HepG2 (cell line): ENCODE measurements around the gene SPAG6. TPM values are rescaled to one million over a fixed set of nuclear protein-coding genes. Genes with fewer than 3 reads are reported as not detected.

Source experiments
- ATAC-seq: fragments of 200-7000 bp; cut with Tn5 transposase; 3 replicates; pipeline ENCODE4 v1.9.1; 2020; ENCODE audit warnings: mild to moderate bottlenecking, moderate library complexity
- BruUV-seq: library from RNA; stranded (reverse); fragments of 400-500 nt; replicated peaks from 2 replicates; lab custom pipeline; 2021; lab: Mats Ljungman, UMichigan
- CTCF ChIA-PET: fragments of 300-600 bp; formaldehyde crosslinking; extraction: SDS; loops from one replicate; lab custom pipeline; 2021; ENCODE audit warnings: low total read pairs, inconsistent platforms, low intra/inter-chr PET ratio; lab: Yijun Ruan, JAX
- POLR2A ChIA-PET: fragments of 350-600 bp; sonication (Branson Sonifier 250); formaldehyde crosslinking; loops from one replicate; lab custom pipeline; 2020; ENCODE audit warnings: antibody characterized with exemption, inconsistent platforms; lab: Yijun Ruan, JAX
- DNase-seq: peaks from one replicate; pipeline ENCODE4 v3.0.0-alpha.2; 2015; ENCODE audit warnings: low spot score
- FAIRE-seq: peaks from 3 replicates; lab custom pipeline; 2011; peaks lifted over from hg19 to GRCh38; lab: Jason Lieb, UNC
- H2AFZ ChIP-seq: one replicate; pipeline ENCODE4 v1.6.1; 2011; ENCODE audit warnings: low read length, inconsistent platforms
- H3K27ac ChIP-seq: fragments of 300-600 bp; 3 replicates; pipeline ENCODE4 v1.8.0; 2011; ENCODE audit warnings: mixed run types, mild to moderate bottlenecking, mixed read lengths, low read length, inconsistent platforms; ENCODE audit not compliant: insufficient read depth; ENCODE audit errors: extremely low read length
- H3K27me3 ChIP-seq, 2 experiments: fragments of 200-600 bp in 1 of 2; 2 replicates in 1 of 2; 3 replicates in 1 of 2; pipeline versions ENCODE4 v1.6.0 to v1.8.0; 2011; ENCODE audit warnings: low read length in 2 of 2, mild to moderate bottlenecking in 2 of 2, moderate library complexity in 2 of 2, inconsistent platforms in 1 of 2; ENCODE audit not compliant: insufficient read depth in 2 of 2, control insufficient read depth in 1 of 2
- H3K36me3 ChIP-seq, 2 experiments: fragments of 200-600 bp in 1 of 2; replicated peaks in 1 of 2; 2 replicates in 1 of 2; 3 replicates in 1 of 2; pipeline versions ENCODE4 v1.5.1 to v1.8.0; 2011; ENCODE audit warnings: low read length in 2 of 2, inconsistent platforms in 1 of 2; ENCODE audit not compliant: insufficient read depth in 2 of 2, control insufficient read depth in 1 of 2
- H3K4me1 ChIP-seq: 2 replicates; pipeline ENCODE4 v1.5.1; 2012; ENCODE audit warnings: low read length, inconsistent platforms; ENCODE audit not compliant: insufficient read depth
- H3K4me2 ChIP-seq: 2 replicates; pipeline ENCODE4 v1.6.0; 2011; ENCODE audit warnings: low read depth, low read length, inconsistent platforms
- H3K4me3 ChIP-seq, 3 experiments: fragments of 200-600 bp in 1 of 3; sonication (generic), shearing (Covaris generic) in 1 of 3; replicated peaks in 1 of 3; 2 replicates each; pipeline ENCODE4 v1.5.1; 2011 to 2016; ENCODE audit warnings: low read length in 3 of 3, inconsistent platforms in 2 of 3, low read depth in 2 of 3, mild to moderate bottlenecking in 2 of 3, control low read depth in 1 of 3, mixed read lengths in 1 of 3; ENCODE audit not compliant: insufficient read depth in 1 of 3
- H3K79me2 ChIP-seq: one replicate; pipeline ENCODE4 v1.6.1; 2011; ENCODE audit warnings: low read length, inconsistent platforms; ENCODE audit not compliant: insufficient read depth
- H3K9ac ChIP-seq: 2 replicates; pipeline ENCODE4 v1.6.0; 2011; ENCODE audit warnings: mild to moderate bottlenecking, low read depth, low read length, inconsistent platforms; ENCODE audit not compliant: insufficient read depth
- H3K9me3 ChIP-seq: 2 replicates; pipeline ENCODE4 v1.5.1; 2012; ENCODE audit warnings: mild to moderate bottlenecking, low read length
- H4K20me1 ChIP-seq: 2 replicates; pipeline ENCODE4 v1.6.0; 2011; ENCODE audit warnings: inconsistent platforms, mild to moderate bottlenecking, low read length, moderate library complexity; ENCODE audit not compliant: insufficient read depth
- DR1 ChIP-seq: sonication (generic); formaldehyde crosslinking; IDR thresholded peaks from 2 replicates; pipeline ENCODE4 v1.8.0; 2021; ENCODE audit warnings: mild to moderate bottlenecking, missing genetic modification reagents, inconsistent platforms
- E2F5 ChIP-seq: sonication (generic); formaldehyde crosslinking; conservative IDR thresholded peaks from 2 replicates; pipeline ENCODE4 v1.4.0; 2020; ENCODE audit warnings: missing genetic modification reagents
- GABPA ChIP-seq, 2 experiments: IDR thresholded peaks; 2 replicates each; pipeline ENCODE4 v1.6.1; 2011 to 2016; ENCODE audit warnings: low read depth in 2 of 2, low read length in 1 of 2, missing biosample characterization in 1 of 2, missing genetic modification characterization in 1 of 2
- GMEB2 ChIP-seq: IDR thresholded peaks from 2 replicates; pipeline ENCODE4 v1.6.1; 2016; ENCODE audit warnings: missing biosample characterization, missing genetic modification reagents, low read depth
- IKZF4 ChIP-seq: sonication (generic); formaldehyde crosslinking; IDR thresholded peaks from 2 replicates; pipeline ENCODE4 v1.5.1; 2020; ENCODE audit warnings: borderline replicate concordance, mild to moderate bottlenecking, low read depth, missing genetic modification reagents; ENCODE audit errors: not compliant biosample characterization
- SRY ChIP-seq: sonication (generic); formaldehyde crosslinking; IDR thresholded peaks from 2 replicates; pipeline ENCODE4 v1.8.0; 2022; ENCODE audit warnings: mild to moderate bottlenecking, missing genetic modification reagents
- ZFYVE20 ChIP-seq: sonication (generic); formaldehyde crosslinking; IDR thresholded peaks from 2 replicates; pipeline ENCODE4 v1.8.0; 2023; ENCODE audit warnings: low read depth, mild to moderate bottlenecking, moderate library complexity, missing genetic modification reagents, borderline replicate concordance
- ZNF143 ChIP-seq: sonication (generic); formaldehyde crosslinking; IDR thresholded peaks from 2 replicates; pipeline ENCODE4 v1.4.0; 2020; ENCODE audit warnings: missing genetic modification reagents
- ZNF251 ChIP-seq: sonication (generic); formaldehyde crosslinking; IDR thresholded peaks from 2 replicates; pipeline ENCODE4 v1.9.0; 2021; ENCODE audit warnings: mild to moderate bottlenecking, missing genetic modification reagents
- ZNF709 ChIP-seq: sonication (generic); formaldehyde crosslinking; IDR thresholded peaks from 2 replicates; pipeline ENCODE4 v1.5.0; 2020; ENCODE audit warnings: mild to moderate bottlenecking, missing genetic modification reagents
- WGBS: methylation state at CpG from one replicate; pipeline ENCODE4 v1.1.6; 2017; ENCODE audit warnings: low lambda C conversion rate; 5-methylcytosine and 5-hydroxymethylcytosine counted together
- in situ Hi-C: cut with HindIII; loops from 2 replicates; pipeline ENCODE4 v1.10.0; 2017; ENCODE audit warnings: low pct_unique_long_range_greater_than_20kb; ENCODE audit not compliant: extremely low pct_ligation_motif_present
- intact Hi-C: fragments of 100-400 bp; cut with micrococcal nuclease; formaldehyde crosslinking; loops from one replicate; pipeline ENCODE4 v1.10.0; 2022; ENCODE audit not compliant: unreplicated experiment
- polyA plus RNA-seq, 8 experiments: library from polyadenylated mRNA; depleted of rRNA in 3 of 8; stranded (reverse) in 7 of 8; unstranded in 1 of 8; fragments of >200 nt; fragmentation: Illumina TruSeq in 4 of 8; extraction: Trizol in 4 of 8; gene quantifications; 2 replicates each; pipeline versions ENCODE4 v1.2.1 to v1.2.3, GENCODE V29; 2011 to 2016; ENCODE audit warnings: low read depth in 4 of 8, missing spikeins in 1 of 8, mixed read lengths in 1 of 8; ENCODE audit not compliant: insufficient read depth in 1 of 8
- total RNA-seq, 5 experiments: library from RNA; depleted of rRNA; stranded (reverse); fragments of >200 nt; fragmentation: Illumina TruSeq; extraction: Trizol; gene quantifications; 2 replicates each; pipeline ENCODE4 v1.2.3, GENCODE V29; 2016; ENCODE audit warnings: low read depth in 1 of 5
- TF ChIP-seq, protein P1 (sequence below): sonication (generic); formaldehyde crosslinking; IDR thresholded peaks from 2 replicates; pipeline ENCODE4 v1.4.0; 2020; ENCODE audit warnings: missing genetic modification reagents, borderline replicate concordance

Gene SPAG6
- total and polyA plus RNA-seq, 2 of the 13 experiments (the other 11 are each of a cell fraction or from before 2014, with no cell fraction given), result not detected

DNA sequence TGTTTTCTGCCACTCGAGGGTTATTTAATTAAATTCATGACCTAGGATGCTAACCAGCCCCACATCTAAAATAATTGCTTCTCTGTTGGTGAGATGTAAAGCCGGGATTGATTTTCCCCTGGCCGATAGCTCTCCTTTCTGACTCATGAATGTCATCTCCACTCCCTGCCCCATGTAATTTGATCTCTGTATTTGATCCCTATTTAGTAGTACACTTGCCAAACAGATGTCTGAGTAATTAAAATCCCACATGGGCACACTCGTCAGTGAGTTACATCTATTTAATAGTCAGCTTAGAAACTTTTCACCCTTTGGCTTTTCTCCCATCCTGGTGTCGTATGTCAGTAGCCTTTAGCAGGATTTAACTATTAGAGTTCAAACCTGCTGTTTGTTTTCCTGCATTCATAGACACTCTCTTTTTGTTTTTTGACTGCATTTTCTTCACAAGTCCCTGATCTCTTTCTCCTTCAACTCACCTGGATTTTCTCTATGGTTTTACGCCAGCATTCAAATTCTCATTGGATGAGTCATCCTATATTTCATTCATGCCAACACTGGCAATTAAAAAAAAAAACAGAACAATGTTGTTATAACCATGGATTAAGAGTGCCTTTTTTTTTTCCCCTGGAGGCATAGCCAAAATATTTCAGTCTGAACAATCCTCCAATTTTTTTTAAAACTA is 82.7 kb downstream of the SPAG6 start (continued):
- TF ChIP-seq ZFYVE20 (CRISPR knock-in tag) (no peak), SRY (CRISPR knock-in tag) (no peak), ZNF251 (no peak), GMEB2 (no peak), IKZF4 (CRISPR knock-in tag) (no peak), ZNF143 (CRISPR knock-in tag) (no peak), ZNF709 (CRISPR knock-in tag) (no peak)
- TF ChIP-seq, protein P1, sequence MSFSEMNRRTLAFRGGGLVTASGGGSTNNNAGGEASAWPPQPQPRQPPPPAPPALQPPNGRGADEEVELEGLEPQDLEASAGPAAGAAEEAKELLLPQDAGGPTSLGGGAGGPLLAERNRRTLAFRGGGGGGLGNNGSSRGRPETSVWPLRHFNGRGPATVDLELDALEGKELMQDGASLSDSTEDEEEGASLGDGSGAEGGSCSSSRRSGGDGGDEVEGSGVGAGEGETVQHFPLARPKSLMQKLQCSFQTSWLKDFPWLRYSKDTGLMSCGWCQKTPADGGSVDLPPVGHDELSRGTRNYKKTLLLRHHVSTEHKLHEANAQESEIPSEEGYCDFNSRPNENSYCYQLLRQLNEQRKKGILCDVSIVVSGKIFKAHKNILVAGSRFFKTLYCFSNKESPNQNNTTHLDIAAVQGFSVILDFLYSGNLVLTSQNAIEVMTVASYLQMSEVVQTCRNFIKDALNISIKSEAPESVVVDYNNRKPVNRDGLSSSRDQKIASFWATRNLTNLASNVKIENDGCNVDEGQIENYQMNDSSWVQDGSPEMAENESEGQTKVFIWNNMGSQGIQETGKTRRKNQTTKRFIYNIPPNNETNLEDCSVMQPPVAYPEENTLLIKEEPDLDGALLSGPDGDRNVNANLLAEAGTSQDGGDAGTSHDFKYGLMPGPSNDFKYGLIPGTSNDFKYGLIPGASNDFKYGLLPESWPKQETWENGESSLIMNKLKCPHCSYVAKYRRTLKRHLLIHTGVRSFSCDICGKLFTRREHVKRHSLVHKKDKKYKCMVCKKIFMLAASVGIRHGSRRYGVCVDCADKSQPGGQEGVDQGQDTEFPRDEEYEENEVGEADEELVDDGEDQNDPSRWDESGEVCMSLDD (CRISPR knock-in tag), result no peak

DNA sequence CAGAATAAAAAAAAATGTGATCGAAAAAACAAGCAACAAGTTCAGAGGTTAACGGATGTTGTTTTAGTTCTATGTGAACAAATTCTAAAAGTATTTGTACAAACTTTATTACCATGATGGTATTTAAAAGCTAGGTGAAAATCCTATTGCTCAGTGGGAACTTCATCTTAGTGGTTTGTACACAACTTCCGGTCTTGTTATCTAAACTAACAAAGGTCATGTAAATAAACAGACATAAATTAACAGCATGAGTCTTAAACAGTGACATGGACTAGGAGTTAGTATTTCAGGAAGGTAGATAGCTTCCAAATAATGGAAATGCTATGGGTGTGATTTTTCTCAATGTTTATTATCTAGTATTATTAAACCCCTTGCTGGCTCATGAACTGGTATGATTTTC is 83.8 kb downstream of the SPAG6 start:
- Histone ChIP-seq H3K9me3 (no peaks in the 10 kb centered on the region), H2AFZ (no peak overlapping the region), H3K4me2 (no peak overlapping the region), H3K36me3 (no peaks in the 10 kb centered on the region), H3K27me3 (no peaks in the 10 kb centered on the region), H3K4me1 (peaks cover 12% of the 10 kb centered on the region; the same call in 1 of the 2 replicates), H3K79me2 (no peaks in the 10 kb centered on the region), H3K4me3 (no peak overlapping the region), H4K20me1 (no peaks in the 10 kb centered on the region), H3K27ac (no peak overlapping the region), H3K9ac (no peak overlapping the region)
- ChIA-PET CTCF (no interaction called here), POLR2A (no interaction called here)
- FAIRE-seq (no peak), DNase-seq (no peak), ATAC-seq (no peak)
- TF ChIP-seq GABPA (IDR thresholded peaks at IDR 0.05; ENCODE audit: low read depth, low read length) (no peak), GABPA (CRISPR knock-in tag; IDR thresholded peaks at IDR 0.05; ENCODE audit: low read depth) (peak; percentile 32; the same call in 1 of the 2 replicates), DR1 (CRISPR knock-in tag) (no peak), E2F5 (CRISPR knock-in tag) (no peak)
- BruUV-seq, result no TSS peak
- WGBS, result 31% methylated on average over 3 of the region's 3 CpGs
- in situ Hi-C loops (no loop called here), intact Hi-C loops (no loop called here)
